CD14-positive monocyte (primary cell): Measurements from ENCODE around the gene STRA6. TPM values are rescaled to one million over a fixed set of nuclear protein-coding genes. Genes with fewer than 3 reads are reported as not detected.

Source experiments
- DNase-seq, 3 donors: peaks; one replicate each; pipeline ENCODE4 v3.0.0-alpha.2; 2011 to 2022
- H2AFZ ChIP-seq: 2 replicates; pipeline ENCODE4 v1.6.0; 2012; ENCODE audit warnings: mild to moderate bottlenecking, low read depth, low read length, inconsistent platforms; ENCODE audit not compliant: insufficient read depth, poor library complexity, severe bottlenecking
- H3K27ac ChIP-seq, 2 donors: 1 replicate in 1 of 2; 2 replicates in 1 of 2; pipeline ENCODE4 v1.5.1; 2012 to 2013; ENCODE audit warnings: low read length in 2 of 2, control low read depth in 1 of 2, inconsistent platforms in 1 of 2, low read depth in 1 of 2, mild to moderate bottlenecking in 1 of 2
- H3K27me3 ChIP-seq, 2 donors: one replicate each; pipeline versions ENCODE4 v1.6.0 to v1.6.1; 2011 to 2013; ENCODE audit warnings: low read length in 2 of 2; ENCODE audit not compliant: control insufficient read depth in 2 of 2, insufficient read depth in 2 of 2
- H3K36me3 ChIP-seq, 2 donors: replicated peaks in 1 of 2; 1 replicate in 1 of 2; 2 replicates in 1 of 2; pipeline versions ENCODE4 v1.5.1 to v1.6.1; 2012 to 2013; ENCODE audit warnings: low read length in 2 of 2, control low read depth in 1 of 2, inconsistent platforms in 1 of 2, mild to moderate bottlenecking in 1 of 2; ENCODE audit not compliant: insufficient read depth in 2 of 2, control insufficient read depth in 1 of 2
- H3K4me1 ChIP-seq, 2 donors: 1 replicate in 1 of 2; 2 replicates in 1 of 2; pipeline versions ENCODE4 v1.5.1 to v1.6.1; 2012 to 2013; ENCODE audit warnings: low read length in 2 of 2, control low read depth in 1 of 2, inconsistent platforms in 1 of 2, mild to moderate bottlenecking in 1 of 2, moderate library complexity in 1 of 2; ENCODE audit not compliant: insufficient read depth in 2 of 2, control insufficient read depth in 1 of 2
- H3K4me2 ChIP-seq: replicated peaks from 2 replicates; pipeline ENCODE3; 2012; ENCODE audit warnings: low read length, moderate library complexity, mild to moderate bottlenecking; ENCODE audit not compliant: poor library complexity, severe bottlenecking; ENCODE audit errors: extremely low read depth
- H3K4me3 ChIP-seq, 3 experiments: fragments of 200-600 bp in 1 of 3; sonication (generic) in 1 of 3; replicated peaks in 1 of 3; 1 replicate in 2 of 3; 2 replicates in 1 of 3; pipeline ENCODE4 v1.5.1; 2011 to 2013; ENCODE audit warnings: low read length in 3 of 3, mild to moderate bottlenecking in 3 of 3, control low read depth in 2 of 3, low read depth in 2 of 3, inconsistent platforms in 1 of 3, moderate library complexity in 1 of 3
- H3K79me2 ChIP-seq: 2 replicates; pipeline ENCODE4 v1.6.0; 2012; ENCODE audit warnings: mild to moderate bottlenecking, control low read depth, inconsistent platforms, low read length, moderate library complexity; ENCODE audit not compliant: insufficient read depth
- H3K9ac ChIP-seq: 2 replicates; pipeline ENCODE4 v1.6.0; 2017; ENCODE audit warnings: low read length, mild to moderate bottlenecking; ENCODE audit not compliant: insufficient read depth, poor library complexity, severe bottlenecking
- H3K9me3 ChIP-seq, 2 donors: replicated peaks in 1 of 2; 1 replicate in 1 of 2; 2 replicates in 1 of 2; pipeline versions ENCODE4 v1.5.1 to v1.6.1; 2012 to 2013; ENCODE audit warnings: low read length in 2 of 2, control low read depth in 1 of 2; ENCODE audit not compliant: control insufficient read depth in 1 of 2, insufficient read depth in 1 of 2
- H4K20me1 ChIP-seq: 2 replicates; pipeline ENCODE4 v1.6.0; 2012; ENCODE audit warnings: mild to moderate bottlenecking, low read length, control low read depth, moderate library complexity; ENCODE audit not compliant: insufficient read depth
- H3K27ac Mint-ChIP-seq, 7 donors: one replicate each; pipeline ENCODE4 v1.8.0; 2020; ENCODE audit warnings: mild to moderate bottlenecking in 7 of 7, mixed read lengths in 7 of 7, moderate library complexity in 6 of 7, inconsistent platforms in 2 of 7
- H3K27me3 Mint-ChIP-seq, 3 donors: one replicate each; pipeline ENCODE4 v1.8.0; 2021 to 2022; ENCODE audit warnings: low read depth in 3 of 3, mild to moderate bottlenecking in 3 of 3, mixed read lengths in 3 of 3, moderate library complexity in 3 of 3, inconsistent platforms in 1 of 3
- H3K36me3 Mint-ChIP-seq, 2 donors: one replicate each; pipeline ENCODE4 v1.8.0; 2020; ENCODE audit warnings: mixed read lengths in 2 of 2, inconsistent platforms in 1 of 2, mild to moderate bottlenecking in 1 of 2
- H3K4me1 Mint-ChIP-seq: one replicate; pipeline ENCODE4 v1.8.0; 2020; ENCODE audit warnings: mild to moderate bottlenecking, mixed read lengths
- H3K4me3 Mint-ChIP-seq, 2 donors: one replicate each; pipeline ENCODE4 v1.8.0; 2020; ENCODE audit warnings: mild to moderate bottlenecking in 2 of 2, mixed read lengths in 2 of 2, moderate library complexity in 1 of 2
- H3K9me3 Mint-ChIP-seq, 7 donors: one replicate each; pipeline ENCODE4 v1.8.0; 2020 to 2022; ENCODE audit warnings: mixed read lengths in 7 of 7, mild to moderate bottlenecking in 6 of 7, moderate library complexity in 6 of 7, inconsistent platforms in 2 of 7
- WGBS: methylation state at CpG from one replicate; pipeline ENCODE4 v1.1.5; 2013; ENCODE audit warnings: missing lambda C conversion rate; ENCODE audit not compliant: insufficient coverage; 5-methylcytosine and 5-hydroxymethylcytosine counted together
- intact Hi-C, 2 donors: fragments of 100-400 bp; cut with micrococcal nuclease; formaldehyde crosslinking; loops; one replicate each; pipeline versions ENCODE4 v1.15.0 to v1.15.1; 2023
- polyA plus RNA-seq, 3 donors: library from polyadenylated mRNA; depleted of rRNA in 1 of 3; unstranded in 2 of 3; stranded (reverse) in 1 of 3; fragments of 300-500 nt in 2 of 3; fragments of >200 nt in 1 of 3; fragmentation: Illumina TruSeq in 2 of 3; gene quantifications; 1 replicate in 2 of 3; 2 replicates in 1 of 3; pipeline ENCODE4 v1.2.3, GENCODE V29; 2012 to 2021
- TF ChIP-seq, protein P1 (sequence below): fragments of 200-600 bp; IDR thresholded peaks from one replicate; pipeline ENCODE4 v1.8.0; 2022; ENCODE audit warnings: antibody characterized with exemption, mild to moderate bottlenecking

The STRA6 gene
- polyA plus RNA-seq, 3 donors = not detected

GRCh38 chr15:74132681-74133651, 69.6 kb downstream of the STRA6 start:
- Histone ChIP-seq H3K4me2 (no peak overlapping the region), H3K4me1 (peaks cover 9 to 11% of the 10 kb centered on the region in 2 donors), H3K27me3 (peaks cover 52 to 98% of the 10 kb centered on the region in 2 donors), H2AFZ (no peak overlapping the region), H3K9me3 (peaks cover 0 to 32% of the 10 kb centered on the region in 2 donors), H3K27ac (no peak overlapping the region), H4K20me1 (no peaks in the 10 kb centered on the region), H3K36me3 (no peaks in the 10 kb centered on the region), H3K79me2 (no peaks in the 10 kb centered on the region), H3K9ac (no peak overlapping the region), H3K4me3 (no peak overlapping the region)
- Mint-ChIP-seq H3K36me3 (peaks cover 4 to 6% of the 10 kb centered on the region in 2 donors), H3K27ac (no peak overlapping the region), H3K27me3 (peaks cover 95 to 98% (median 96%) of the 10 kb centered on the region in 3 donors), H3K4me1 (peaks cover 26% of the 10 kb centered on the region), H3K4me3 (peak overlapping the region in 1 of 2 donors; percentile 87), H3K9me3 (peaks cover 0 to 35% (median 10%) of the 10 kb centered on the region in 7 donors)
- TF ChIP-seq, protein P1, sequence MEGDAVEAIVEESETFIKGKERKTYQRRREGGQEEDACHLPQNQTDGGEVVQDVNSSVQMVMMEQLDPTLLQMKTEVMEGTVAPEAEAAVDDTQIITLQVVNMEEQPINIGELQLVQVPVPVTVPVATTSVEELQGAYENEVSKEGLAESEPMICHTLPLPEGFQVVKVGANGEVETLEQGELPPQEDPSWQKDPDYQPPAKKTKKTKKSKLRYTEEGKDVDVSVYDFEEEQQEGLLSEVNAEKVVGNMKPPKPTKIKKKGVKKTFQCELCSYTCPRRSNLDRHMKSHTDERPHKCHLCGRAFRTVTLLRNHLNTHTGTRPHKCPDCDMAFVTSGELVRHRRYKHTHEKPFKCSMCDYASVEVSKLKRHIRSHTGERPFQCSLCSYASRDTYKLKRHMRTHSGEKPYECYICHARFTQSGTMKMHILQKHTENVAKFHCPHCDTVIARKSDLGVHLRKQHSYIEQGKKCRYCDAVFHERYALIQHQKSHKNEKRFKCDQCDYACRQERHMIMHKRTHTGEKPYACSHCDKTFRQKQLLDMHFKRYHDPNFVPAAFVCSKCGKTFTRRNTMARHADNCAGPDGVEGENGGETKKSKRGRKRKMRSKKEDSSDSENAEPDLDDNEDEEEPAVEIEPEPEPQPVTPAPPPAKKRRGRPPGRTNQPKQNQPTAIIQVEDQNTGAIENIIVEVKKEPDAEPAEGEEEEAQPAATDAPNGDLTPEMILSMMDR = no peak
- DNase-seq = no peak
- intact Hi-C loops = no loop called here
- 5% methylated on average over 89 of the region's 90 CpGs for WGBS

GRCh38 chr15:74131628-74132413, 70.8 kb downstream of the STRA6 start:
- Histone ChIP-seq H3K27ac (no peak overlapping the region), H3K36me3 (no peaks in the 10 kb centered on the region), H3K9ac (no peak overlapping the region), H3K4me1 (peaks cover 13 to 15% of the 10 kb centered on the region in 2 donors), H3K79me2 (no peaks in the 10 kb centered on the region), H3K4me3 (no peak overlapping the region), H3K27me3 (peaks cover 46 to 98% of the 10 kb centered on the region in 2 donors), H3K9me3 (peaks cover 0 to 27% of the 10 kb centered on the region in 2 donors), H2AFZ (no peak overlapping the region), H4K20me1 (no peaks in the 10 kb centered on the region), H3K4me2 (no peak overlapping the region)
- peaks cover 94 to 99% (median 96%) of the 10 kb centered on the region in 3 donors for H3K27me3 Mint-ChIP-seq
- H3K4me3 Mint-ChIP-seq = peak overlapping the region in 1 of 2 donors; percentile 87
- peaks cover 3% of the 10 kb centered on the region in 2 donors for H3K36me3 Mint-ChIP-seq
- TF ChIP-seq, protein P1 = no peak
- WGBS = 11% methylated on average over 16 of the region's 20 CpGs
- DNase-seq = no peak
- H3K27ac Mint-ChIP-seq = no peak overlapping the region
- H3K9me3 Mint-ChIP-seq = peaks cover 0 to 32% (median 10%) of the 10 kb centered on the region in 7 donors
- intact Hi-C loops = no loop called here
- peaks cover 28% of the 10 kb centered on the region for H3K4me1 Mint-ChIP-seq
